GM19467 (cell line): ENCODE measurements around the gene AKR1E2.

Experiments used
- ATAC-seq: cut with Tn5 transposase; IDR thresholded peaks from one replicate; pipeline ENCODE4 v1.9.1; 2021; ENCODE audit warnings: mild to moderate bottlenecking, moderate library complexity; ENCODE audit not compliant: unreplicated experiment

AKR1E2 gene

GRCh38 chr10:4889959-4890358, 64.0 kb downstream of the AKR1E2 start:
- no peak for ATAC-seq

DNA sequence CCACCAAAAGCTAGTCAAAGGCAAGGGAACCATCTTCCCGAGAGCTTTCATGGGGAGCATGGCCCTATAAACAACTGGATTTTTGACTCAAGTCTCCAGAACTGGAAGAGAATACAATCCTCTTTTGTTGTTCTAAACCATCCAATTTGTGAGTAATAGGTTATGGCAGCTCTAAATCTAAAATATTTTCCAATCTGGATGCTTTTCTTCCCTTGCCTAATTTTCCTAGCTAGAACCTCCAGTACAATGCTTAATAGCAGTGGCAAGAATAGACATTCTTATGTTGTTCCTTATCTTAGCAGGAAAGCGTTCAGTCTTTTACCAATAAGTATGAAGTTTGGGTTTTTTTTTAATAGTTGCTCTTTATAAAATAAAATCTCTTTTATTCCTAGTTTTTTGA, 66.7 kb downstream of the AKR1E2 start:
- ATAC-seq = no peak

- ATAC-seq = no peak
Observed at GRCh38 chr10:4894335-4894734, 68.3 kb downstream of the AKR1E2 start.
